MM.1S (cell line): ENCODE data around the gene TM9SF2.

Source experiments
- EZH2 ChIP-seq: fragments of 300-600 bp; sonication (generic); optimal IDR thresholded peaks from 2 replicates; pipeline ENCODE3; 2017; ENCODE audit warnings: low read depth, mild to moderate bottlenecking, antibody characterized with exemption, low read length, mixed read lengths
- TF ChIP-seq, protein P1 (sequence below): fragments of 300-600 bp; sonication (generic); IDR thresholded peaks from 2 replicates; pipeline ENCODE4 v1.5.1; 2016; ENCODE audit warnings: antibody characterized with exemption, low read length, mixed read lengths

DNA sequence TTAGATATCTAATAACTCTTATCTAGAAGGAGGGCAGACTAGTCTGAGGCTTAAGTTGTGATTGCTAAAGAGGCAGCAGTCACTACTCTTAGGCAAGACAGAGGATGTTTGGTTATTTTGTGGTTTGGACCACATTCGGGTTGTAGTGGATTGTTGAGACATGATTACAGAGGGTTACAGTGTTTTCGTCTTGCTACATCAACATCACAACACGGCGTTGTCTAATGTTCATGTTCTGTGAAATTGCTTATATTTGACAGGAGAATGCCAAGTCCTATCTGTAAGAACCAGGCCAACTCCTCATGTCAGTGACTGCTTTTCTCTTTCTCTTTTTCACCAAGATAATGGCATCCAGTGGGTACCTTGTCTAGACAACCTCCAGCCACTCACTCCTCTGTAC, 16.8 kb upstream of the TM9SF2 start:
- TF ChIP-seq, protein P1, sequence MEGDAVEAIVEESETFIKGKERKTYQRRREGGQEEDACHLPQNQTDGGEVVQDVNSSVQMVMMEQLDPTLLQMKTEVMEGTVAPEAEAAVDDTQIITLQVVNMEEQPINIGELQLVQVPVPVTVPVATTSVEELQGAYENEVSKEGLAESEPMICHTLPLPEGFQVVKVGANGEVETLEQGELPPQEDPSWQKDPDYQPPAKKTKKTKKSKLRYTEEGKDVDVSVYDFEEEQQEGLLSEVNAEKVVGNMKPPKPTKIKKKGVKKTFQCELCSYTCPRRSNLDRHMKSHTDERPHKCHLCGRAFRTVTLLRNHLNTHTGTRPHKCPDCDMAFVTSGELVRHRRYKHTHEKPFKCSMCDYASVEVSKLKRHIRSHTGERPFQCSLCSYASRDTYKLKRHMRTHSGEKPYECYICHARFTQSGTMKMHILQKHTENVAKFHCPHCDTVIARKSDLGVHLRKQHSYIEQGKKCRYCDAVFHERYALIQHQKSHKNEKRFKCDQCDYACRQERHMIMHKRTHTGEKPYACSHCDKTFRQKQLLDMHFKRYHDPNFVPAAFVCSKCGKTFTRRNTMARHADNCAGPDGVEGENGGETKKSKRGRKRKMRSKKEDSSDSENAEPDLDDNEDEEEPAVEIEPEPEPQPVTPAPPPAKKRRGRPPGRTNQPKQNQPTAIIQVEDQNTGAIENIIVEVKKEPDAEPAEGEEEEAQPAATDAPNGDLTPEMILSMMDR = no peak
- no peak for TF ChIP-seq EZH2
